ENCODE measurements around the gene SNRNP70.
"Not testable (repeated sequence)": the region's sequence is repeated elsewhere in the genome, so short reads cannot be mapped to it uniquely, and the experiment has no call there.

Gene SNRNP70

DNA sequence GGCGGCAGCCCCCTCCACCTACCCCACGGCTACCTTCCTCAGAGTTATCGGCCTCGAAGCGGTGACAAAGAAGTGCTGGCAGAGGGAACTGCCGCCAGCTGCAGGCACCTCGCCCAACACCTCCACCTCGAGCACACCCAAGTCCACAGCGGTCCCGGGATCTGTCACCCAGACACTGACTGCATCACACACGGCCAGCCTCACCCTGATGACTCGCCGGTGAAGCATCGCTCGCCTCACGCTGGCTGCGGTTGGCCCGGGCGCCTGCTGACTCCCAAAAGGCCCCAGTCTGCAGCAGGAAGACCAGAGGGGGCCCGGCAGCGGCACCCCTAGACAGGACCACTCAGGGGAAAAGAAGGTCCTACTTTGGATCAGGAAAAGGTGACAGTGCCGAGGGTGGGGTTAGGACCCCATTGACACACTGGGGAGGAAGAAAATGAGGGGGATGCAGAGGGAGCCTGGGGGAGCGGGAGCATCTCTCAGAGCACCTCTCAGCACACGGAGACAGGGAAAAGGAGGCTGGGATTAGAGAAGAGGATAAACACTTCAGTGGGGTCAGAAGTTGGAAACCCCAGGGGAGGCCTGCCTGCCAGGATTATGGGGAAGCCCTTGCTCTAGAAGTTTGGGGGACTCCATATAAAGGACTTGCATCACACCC, 34.7 kb upstream of the SNRNP70 start:
- not testable (repeated sequence) for H3K27ac ChIP-seq (ENCODE audit: low read depth, low read length); H3K4me3 ChIP-seq (ENCODE audit: low read depth in 1 of 5, low read length in 5 of 5); H3K9me3 ChIP-seq (ENCODE audit: control insufficient read depth in 5 of 5, low read length in 5 of 5); H3K36me3 ChIP-seq (ENCODE audit: control insufficient read depth in 5 of 5, insufficient read depth in 5 of 5, low read length in 5 of 5); H3K9ac ChIP-seq (ENCODE audit: low read length in 5 of 5); H3K4me1 ChIP-seq (ENCODE audit: control insufficient read depth in 5 of 5, insufficient read depth in 5 of 5, low read length in 5 of 5); H3K27me3 ChIP-seq (ENCODE audit: control insufficient read depth in 5 of 5, insufficient read depth in 4 of 5, low read length in 5 of 5)

DNA sequence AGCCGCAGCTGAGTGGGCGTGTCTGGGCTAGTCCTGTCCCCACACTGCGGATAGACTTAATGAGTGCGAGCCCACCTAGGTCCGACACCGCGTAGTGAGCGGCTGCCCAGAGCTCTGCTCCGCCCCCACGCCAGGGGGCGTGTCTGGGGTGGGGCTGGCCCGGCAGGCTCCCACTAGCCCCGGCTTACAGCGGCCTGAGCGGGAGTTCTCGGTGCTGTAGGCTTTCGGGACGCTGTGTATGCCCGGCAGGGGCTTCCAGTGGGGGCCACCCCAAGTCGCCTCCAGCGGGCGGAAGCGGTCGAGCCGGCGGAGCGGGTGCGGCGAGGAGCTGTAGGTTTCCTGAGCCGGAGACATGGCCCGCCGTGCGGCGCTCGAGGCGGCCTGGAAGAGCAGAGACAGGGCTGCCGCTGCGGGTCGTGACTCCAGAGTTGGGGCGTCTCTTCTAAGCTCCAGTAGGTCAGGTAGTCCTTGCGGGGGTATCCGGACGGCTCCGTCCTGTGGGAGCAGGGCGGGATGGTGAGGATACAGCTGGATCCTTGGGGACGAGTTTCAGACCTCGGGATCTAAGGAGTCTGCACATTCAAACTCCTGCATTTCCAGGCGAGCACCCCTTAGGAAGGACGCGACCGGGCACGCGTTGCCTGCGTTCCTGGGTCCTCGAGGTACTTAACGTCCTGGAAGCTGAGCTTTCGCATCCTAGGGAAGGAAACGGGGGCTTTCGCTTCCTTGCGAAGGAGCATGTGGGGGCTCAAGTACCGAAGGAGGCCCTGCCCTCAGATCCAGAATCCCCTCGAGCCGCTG, 28.9 kb upstream of the SNRNP70 start:
- Histone ChIP-seq H3K27me3 (ENCODE audit: control insufficient read depth in 5 of 5, insufficient read depth in 4 of 5, low read length in 5 of 5) (peaks cover 2 to 29% (median 19%) of the 10 kb centered on the region in 5 donors), H3K4me3 (ENCODE audit: low read depth in 1 of 5, low read length in 5 of 5) (peak overlapping the region; percentile 60 to 76 (median 66)), H3K4me1 (ENCODE audit: control insufficient read depth in 5 of 5, insufficient read depth in 5 of 5, low read length in 5 of 5) (peaks cover 0 to 25% (median 20%) of the 10 kb centered on the region in 5 donors), H3K27ac (ENCODE audit: low read depth, low read length) (no peak overlapping the region), H3K9me3 (ENCODE audit: control insufficient read depth in 5 of 5, low read length in 5 of 5) (no peaks in the 10 kb centered on the region), H3K9ac (ENCODE audit: low read length in 5 of 5) (peak overlapping the region in 4 of 5 donors; percentile 51 to 74 (median 57)), H3K36me3 (ENCODE audit: control insufficient read depth in 5 of 5, insufficient read depth in 5 of 5, low read length in 5 of 5) (no peaks in the 10 kb centered on the region)

DNA sequence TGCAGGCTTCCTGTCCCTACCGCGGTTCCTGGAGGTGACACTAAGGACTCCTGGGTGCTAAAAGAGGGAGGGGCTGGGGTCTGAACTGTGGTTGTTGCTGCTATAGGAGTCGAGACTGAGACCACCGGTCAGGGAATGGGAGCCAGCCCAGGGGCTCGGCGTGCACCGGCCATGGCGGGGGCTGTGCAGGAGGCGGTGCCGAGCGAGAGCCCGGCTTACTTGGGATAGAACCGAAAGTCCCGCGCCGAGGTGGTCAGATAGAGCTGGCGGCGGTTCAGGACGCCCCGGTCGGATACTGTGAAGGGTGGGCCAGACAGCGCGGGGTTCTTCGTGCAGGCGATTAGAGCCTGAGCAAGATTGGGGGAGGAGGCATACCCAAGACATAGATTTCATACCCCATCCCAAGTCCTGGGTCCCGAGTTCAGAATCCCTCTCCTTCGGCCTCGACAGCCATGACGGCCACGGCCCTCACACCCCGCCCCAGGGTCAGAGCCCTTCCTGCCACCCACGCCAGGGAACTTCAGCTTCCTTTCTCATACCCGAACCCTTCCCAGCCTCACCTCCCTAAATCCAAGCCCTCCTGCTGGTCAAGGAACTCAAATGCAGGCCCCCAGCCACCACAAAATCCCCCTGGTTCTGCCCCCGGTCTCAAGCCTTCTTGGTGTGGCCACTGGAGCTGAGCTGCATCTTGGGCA, 28.2 kb upstream of the SNRNP70 start:
- peaks cover 0 to 25% (median 20%) of the 10 kb centered on the region in 5 donors for H3K4me1 ChIP-seq (ENCODE audit: control insufficient read depth in 5 of 5, insufficient read depth in 5 of 5, low read length in 5 of 5)
- H3K36me3 ChIP-seq (ENCODE audit: control insufficient read depth in 5 of 5, insufficient read depth in 5 of 5, low read length in 5 of 5); H3K27ac ChIP-seq (ENCODE audit: low read depth, low read length); H3K9me3 ChIP-seq (ENCODE audit: control insufficient read depth in 5 of 5, low read length in 5 of 5): not testable (repeated sequence)
- peaks cover 2 to 30% (median 19%) of the 10 kb centered on the region in 5 donors for H3K27me3 ChIP-seq (ENCODE audit: control insufficient read depth in 5 of 5, insufficient read depth in 4 of 5, low read length in 5 of 5)
- H3K4me3 ChIP-seq (ENCODE audit: low read depth in 1 of 5, low read length in 5 of 5), result peak overlapping the region; percentile 60 to 76 (median 66)
- H3K9ac ChIP-seq (ENCODE audit: low read length in 5 of 5), result peak overlapping the region in 3 of 5 donors; percentile 31 to 61 (median 39)

DNA sequence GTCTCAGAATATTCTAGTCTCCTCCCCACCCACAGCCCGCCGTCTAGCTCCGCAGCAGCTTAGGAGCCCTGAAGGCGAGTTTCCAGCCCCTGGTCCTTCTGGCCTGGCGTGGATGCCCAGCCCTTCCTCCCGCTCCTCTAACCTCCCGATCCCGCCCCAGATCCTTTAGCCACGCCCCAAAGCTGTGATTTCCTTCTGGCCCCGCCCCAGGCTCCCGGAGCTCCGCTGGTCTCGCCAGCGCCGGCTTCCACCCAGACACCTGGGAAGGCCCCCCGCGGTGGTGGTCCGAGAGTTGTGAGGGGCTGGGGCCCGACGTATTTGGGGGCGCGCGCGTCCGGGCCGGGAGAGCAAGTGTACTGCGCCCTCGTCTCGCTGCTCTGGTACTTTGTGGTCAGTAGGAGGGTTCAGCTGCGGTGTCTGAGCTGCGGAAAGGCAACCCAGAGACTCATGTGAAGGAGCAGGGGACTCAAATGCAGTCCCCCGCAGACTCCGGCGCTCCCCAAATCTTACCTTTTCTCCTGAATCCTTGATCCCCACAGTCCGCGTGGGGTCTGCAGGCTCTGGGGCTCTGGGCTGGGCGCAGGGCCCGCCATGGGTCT, 27.5 kb upstream of the SNRNP70 start, which contains the start of gene CGB7:
TSS of gene CGB7 (minus strand) at position 114 of the 599 bp plus-strand sequence. CDS start 2,374 bp downstream, outside the sequence.
- H3K9ac ChIP-seq (ENCODE audit: low read length in 5 of 5), result peak within 1 kb of the TSS in 3 of 5 donors; percentile 31 to 61 (median 39)
- peaks cover 0 to 25% (median 20%) of the 10 kb centered on the region in 5 donors for H3K4me1 ChIP-seq (ENCODE audit: control insufficient read depth in 5 of 5, insufficient read depth in 5 of 5, low read length in 5 of 5)
- H3K36me3 ChIP-seq (ENCODE audit: control insufficient read depth in 5 of 5, insufficient read depth in 5 of 5, low read length in 5 of 5), result no peaks in the 10 kb centered on the region
- H3K27me3 ChIP-seq (ENCODE audit: control insufficient read depth in 5 of 5, insufficient read depth in 4 of 5, low read length in 5 of 5), result peaks cover 2 to 30% (median 19%) of the 10 kb centered on the region in 5 donors
- no peaks in the 10 kb centered on the region for H3K9me3 ChIP-seq (ENCODE audit: control insufficient read depth in 5 of 5, low read length in 5 of 5)
- H3K27ac ChIP-seq (ENCODE audit: low read depth, low read length), result no peak within 1 kb of the TSS
- H3K4me3 ChIP-seq (ENCODE audit: low read depth in 1 of 5, low read length in 5 of 5), result peak within 1 kb of the TSS; percentile 60 to 76 (median 66)

DNA sequence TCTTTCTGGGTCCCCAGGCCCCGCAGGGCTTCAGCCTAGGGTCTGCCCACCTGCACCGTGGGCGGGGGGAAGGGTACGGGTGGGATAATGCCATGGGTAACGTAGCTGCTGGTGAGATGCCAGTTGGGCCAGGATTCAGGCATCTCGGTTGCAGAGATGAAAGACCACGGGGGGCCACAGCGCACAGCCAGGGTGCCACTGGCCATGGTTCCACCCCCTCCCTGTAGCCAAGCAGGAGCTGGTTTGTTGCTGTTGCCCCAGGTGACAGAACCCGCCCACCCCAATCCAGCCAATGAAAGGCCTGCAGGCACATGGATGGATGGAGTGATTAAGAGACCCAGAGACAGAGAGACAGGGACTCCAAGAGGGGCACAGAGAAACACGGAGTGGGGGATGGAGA, 26.7 kb upstream of the SNRNP70 start:
- H3K9me3 ChIP-seq (ENCODE audit: control insufficient read depth in 5 of 5, low read length in 5 of 5), result no peaks in the 10 kb centered on the region
- H3K4me1 ChIP-seq (ENCODE audit: control insufficient read depth in 5 of 5, insufficient read depth in 5 of 5, low read length in 5 of 5), result peaks cover 0 to 25% (median 20%) of the 10 kb centered on the region in 5 donors
- peaks cover 2 to 32% (median 21%) of the 10 kb centered on the region in 5 donors for H3K27me3 ChIP-seq (ENCODE audit: control insufficient read depth in 5 of 5, insufficient read depth in 4 of 5, low read length in 5 of 5)
- H3K9ac ChIP-seq (ENCODE audit: low read length in 5 of 5), result no peak overlapping the region
- no peak overlapping the region for H3K4me3 ChIP-seq (ENCODE audit: low read depth in 1 of 5, low read length in 5 of 5)
- no peaks in the 10 kb centered on the region for H3K36me3 ChIP-seq (ENCODE audit: control insufficient read depth in 5 of 5, insufficient read depth in 5 of 5, low read length in 5 of 5)
- no peak overlapping the region for H3K27ac ChIP-seq (ENCODE audit: low read depth, low read length)

DNA sequence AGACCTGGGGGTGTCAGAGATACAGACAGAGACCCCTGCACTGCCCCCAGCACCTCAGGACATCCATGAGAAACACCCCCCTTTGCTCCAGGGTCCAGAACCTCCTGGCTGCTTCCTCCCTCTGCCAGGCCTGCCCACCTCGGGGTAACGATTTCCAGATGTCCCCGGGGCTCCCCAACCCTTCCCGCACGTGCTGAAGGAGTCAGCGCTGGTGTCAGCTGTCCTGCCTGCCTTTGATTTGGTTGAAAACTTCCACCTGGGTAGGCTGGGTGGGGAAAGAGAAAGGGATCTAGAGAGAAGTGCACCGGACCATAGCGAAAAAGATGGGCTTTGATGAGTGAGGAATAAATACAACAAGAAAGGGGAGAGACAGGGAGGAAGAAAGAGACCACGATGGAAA, 26.2 kb upstream of the SNRNP70 start:
- no peaks in the 10 kb centered on the region for H3K9me3 ChIP-seq (ENCODE audit: control insufficient read depth in 5 of 5, low read length in 5 of 5)

DNA sequence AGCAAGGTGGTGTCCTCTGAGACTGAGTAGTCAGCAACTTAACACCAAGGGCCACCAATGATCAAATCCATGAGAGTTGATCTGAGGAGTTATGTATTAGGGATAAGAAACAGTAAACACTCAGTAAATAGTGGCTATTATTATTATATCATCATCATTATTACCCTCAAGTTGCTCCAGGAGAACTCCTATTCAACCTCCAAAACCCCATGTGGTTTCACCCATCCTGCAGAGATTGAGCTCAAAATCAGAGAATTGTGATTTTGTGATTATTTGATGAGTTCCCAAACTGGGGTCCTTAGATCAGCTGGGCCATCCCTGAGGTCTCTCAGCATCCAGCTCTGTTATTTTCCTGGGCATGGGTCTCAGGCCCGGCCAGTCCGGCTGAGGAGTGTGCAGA, 24.3 kb upstream of the SNRNP70 start:
- Histone ChIP-seq H3K27me3 (ENCODE audit: control insufficient read depth in 5 of 5, insufficient read depth in 4 of 5, low read length in 5 of 5) (peaks cover 16 to 46% (median 36%) of the 10 kb centered on the region in 5 donors), H3K36me3 (ENCODE audit: control insufficient read depth in 5 of 5, insufficient read depth in 5 of 5, low read length in 5 of 5) (no peaks in the 10 kb centered on the region), H3K27ac (ENCODE audit: low read depth, low read length) (no peak overlapping the region)

More for the DNA sequence above, 26.2 kb upstream of the SNRNP70 start:
- Histone ChIP-seq H3K4me3 (ENCODE audit: low read depth in 1 of 5, low read length in 5 of 5) (no peak overlapping the region), H3K27me3 (ENCODE audit: control insufficient read depth in 5 of 5, insufficient read depth in 4 of 5, low read length in 5 of 5) (peaks cover 4 to 36% (median 26%) of the 10 kb centered on the region in 5 donors), H3K4me1 (ENCODE audit: control insufficient read depth in 5 of 5, insufficient read depth in 5 of 5, low read length in 5 of 5) (peaks cover 0 to 25% (median 20%) of the 10 kb centered on the region in 5 donors), H3K9ac (ENCODE audit: low read length in 5 of 5) (no peak overlapping the region), H3K36me3 (ENCODE audit: control insufficient read depth in 5 of 5, insufficient read depth in 5 of 5, low read length in 5 of 5) (no peaks in the 10 kb centered on the region), H3K27ac (ENCODE audit: low read depth, low read length) (no peak overlapping the region)

DNA sequence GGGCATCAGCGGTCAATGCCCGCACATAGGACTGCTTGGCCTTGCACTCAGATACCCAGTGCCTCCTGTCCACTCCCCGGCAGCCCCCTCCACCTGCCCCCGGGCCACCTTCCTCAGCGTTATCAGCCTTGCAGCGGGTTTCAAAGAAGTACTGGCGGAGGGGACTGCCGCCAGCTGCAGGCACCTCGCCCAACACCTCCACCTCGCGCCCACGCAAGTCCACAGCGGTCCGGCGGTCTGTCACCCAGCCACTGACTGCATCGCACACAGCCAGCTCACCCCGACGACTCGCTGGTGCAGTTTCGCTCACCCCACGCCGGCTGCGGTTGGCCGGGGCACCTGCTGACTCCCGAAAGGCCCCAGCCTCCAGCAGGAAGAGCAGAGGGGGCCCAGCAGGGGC, 23.8 kb upstream of the SNRNP70 start:
- Histone ChIP-seq H3K9ac (ENCODE audit: low read length in 5 of 5) (no peak overlapping the region), H3K9me3 (ENCODE audit: control insufficient read depth in 5 of 5, low read length in 5 of 5) (no peaks in the 10 kb centered on the region), H3K4me1 (ENCODE audit: control insufficient read depth in 5 of 5, insufficient read depth in 5 of 5, low read length in 5 of 5) (peaks cover 0 to 20% (median 15%) of the 10 kb centered on the region in 5 donors), H3K27me3 (ENCODE audit: control insufficient read depth in 5 of 5, insufficient read depth in 4 of 5, low read length in 5 of 5) (peaks cover 20 to 51% (median 41%) of the 10 kb centered on the region in 5 donors), H3K4me3 (ENCODE audit: low read depth in 1 of 5, low read length in 5 of 5) (no peak overlapping the region), H3K36me3 (ENCODE audit: control insufficient read depth in 5 of 5, insufficient read depth in 5 of 5, low read length in 5 of 5) (no peaks in the 10 kb centered on the region), H3K27ac (ENCODE audit: low read depth, low read length) (no peak overlapping the region)

More for the DNA sequence above, 24.3 kb upstream of the SNRNP70 start:
- no peak overlapping the region for H3K4me3 ChIP-seq (ENCODE audit: low read depth in 1 of 5, low read length in 5 of 5)
- no peaks in the 10 kb centered on the region for H3K9me3 ChIP-seq (ENCODE audit: control insufficient read depth in 5 of 5, low read length in 5 of 5)
- H3K9ac ChIP-seq (ENCODE audit: low read length in 5 of 5), result no peak overlapping the region
- peaks cover 0 to 25% (median 19%) of the 10 kb centered on the region in 5 donors for H3K4me1 ChIP-seq (ENCODE audit: control insufficient read depth in 5 of 5, insufficient read depth in 5 of 5, low read length in 5 of 5)

DNA sequence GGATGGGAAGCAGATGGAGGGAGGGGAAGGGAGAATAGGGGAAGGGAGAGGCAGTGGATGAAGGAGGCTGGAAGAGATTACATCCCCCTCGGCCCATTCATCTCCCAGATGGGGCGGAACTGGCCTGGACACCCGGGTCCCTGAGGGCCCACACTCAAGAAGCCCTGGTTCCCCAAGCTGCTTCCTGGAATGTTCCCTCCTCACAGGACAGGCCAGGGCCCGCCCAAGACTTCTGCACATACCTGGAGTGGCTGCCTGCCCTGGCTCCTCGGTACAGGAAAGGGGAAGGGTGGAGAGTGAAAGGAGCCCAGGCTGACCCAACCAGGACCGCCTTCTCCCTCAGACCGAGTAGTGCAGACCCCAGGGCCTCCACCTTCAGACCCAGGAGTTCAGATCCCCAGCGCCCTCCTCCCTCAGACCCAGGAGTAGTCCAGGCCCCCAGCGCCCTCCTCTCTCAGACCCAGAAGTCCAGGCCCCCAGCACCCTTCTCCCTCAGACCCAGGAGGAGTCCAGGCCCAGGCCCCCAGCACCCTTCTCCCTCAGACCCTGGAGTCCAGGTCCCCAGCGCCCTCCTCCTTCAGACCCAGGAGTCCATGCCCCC, 21.1 kb upstream of the SNRNP70 start:
- Histone ChIP-seq H3K36me3 (ENCODE audit: control insufficient read depth in 5 of 5, insufficient read depth in 5 of 5, low read length in 5 of 5) (no peaks in the 10 kb centered on the region), H3K27me3 (ENCODE audit: control insufficient read depth in 5 of 5, insufficient read depth in 4 of 5, low read length in 5 of 5) (peaks cover 23 to 53% (median 43%) of the 10 kb centered on the region in 5 donors), H3K4me3 (ENCODE audit: low read depth in 1 of 5, low read length in 5 of 5) (no peak overlapping the region), H3K9ac (ENCODE audit: low read length in 5 of 5) (no peak overlapping the region), H3K27ac (ENCODE audit: low read depth, low read length) (no peak overlapping the region), H3K9me3 (ENCODE audit: control insufficient read depth in 5 of 5, low read length in 5 of 5) (no peaks in the 10 kb centered on the region), H3K4me1 (ENCODE audit: control insufficient read depth in 5 of 5, insufficient read depth in 5 of 5, low read length in 5 of 5) (peaks cover 0 to 4% (median 0%) of the 10 kb centered on the region in 5 donors)
